ENCODE data around the gene SSTR3. TPM values are rescaled to one million over a fixed set of nuclear protein-coding genes. Genes with fewer than 3 reads are reported as not detected.
A peak's percentile ranks its signal among the peaks of the same experiment; 100 is the strongest.
"Not testable (repeated sequence)": the region's sequence is repeated elsewhere in the genome, so short reads cannot be mapped to it uniquely, and the experiment has no call there.

Gene SSTR3
- polyA plus RNA-seq, 6 donors from 2014 or later = 0.08 to 0.63 (median 0.45) TPM; not detected in 1

DNA sequence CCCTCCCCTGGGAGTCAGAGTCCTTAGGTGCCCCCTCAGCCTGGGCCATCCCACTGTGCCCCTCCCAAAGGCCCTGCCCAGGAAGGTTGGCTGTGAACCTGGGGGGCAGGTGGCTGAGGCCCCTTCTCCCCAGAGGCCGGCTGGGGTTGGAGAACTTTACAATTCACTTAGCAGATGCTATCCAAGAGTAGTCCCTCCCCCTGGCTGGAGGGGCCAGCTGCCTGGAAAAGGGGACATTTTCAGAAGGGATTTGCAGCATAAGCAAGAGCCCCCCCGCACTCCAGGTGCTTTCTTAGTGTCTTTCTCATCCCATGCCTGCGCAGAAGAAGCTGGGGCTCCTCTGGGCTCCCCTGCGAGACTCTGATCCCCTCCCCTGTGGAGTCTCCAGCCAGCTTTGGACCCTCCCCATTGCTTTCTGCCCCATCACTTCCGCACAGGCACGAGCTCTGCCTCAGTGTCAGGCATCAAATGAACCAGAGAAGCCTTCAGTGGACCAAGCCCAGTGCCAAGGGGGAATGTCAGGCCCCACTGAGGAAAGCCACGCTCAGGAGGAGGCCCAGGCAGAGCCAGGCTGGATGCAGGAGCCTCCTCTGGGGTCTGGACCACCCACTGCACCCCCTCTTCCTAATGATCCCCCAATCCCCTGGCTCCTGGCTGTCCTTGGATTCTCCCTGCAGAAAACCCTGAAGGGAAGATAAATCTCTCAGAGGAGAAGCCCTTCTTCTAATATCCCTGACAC is 3.7 kb downstream of the SSTR3 start:
- H3K4me3 Mint-ChIP-seq = peak overlapping the region in 1 of 8 donors; percentile 47

GRCh38 chr22:37207981-37208380 is 4.3 kb downstream of the SSTR3 start:
- Mint-ChIP-seq H3K9me3 (no peaks in the 10 kb centered on the region), H3K27ac (no peak overlapping the region), H3K4me1 (peaks cover 18 to 20% (median 18%) of the 10 kb centered on the region in 3 donors), H3K36me3 (no peaks in the 10 kb centered on the region), H3K27me3 (no peaks in the 10 kb centered on the region), H3K4me3 (no peak overlapping the region)
- ATAC-seq (ENCODE audit: low read depth in 2 of 2) (no peak), DNase-seq (no peak)

More for the DNA sequence above, 3.7 kb downstream of the SSTR3 start:
- Mint-ChIP-seq H3K27ac (no peak overlapping the region), H3K4me1 (peaks cover 18 to 20% (median 18%) of the 10 kb centered on the region in 3 donors), H3K9me3 (no peaks in the 10 kb centered on the region), H3K27me3 (no peaks in the 10 kb centered on the region), H3K36me3 (no peaks in the 10 kb centered on the region)
- no peak for DNase-seq
- ATAC-seq (ENCODE audit: low read depth in 2 of 2) = no peak

- Mint-ChIP-seq H3K9me3 (no peaks in the 10 kb centered on the region), H3K4me1 (peaks cover 16 to 20% (median 17%) of the 10 kb centered on the region in 3 donors), H3K36me3 (no peaks in the 10 kb centered on the region), H3K27me3 (no peaks in the 10 kb centered on the region), H3K4me3 (no peak overlapping the region), H3K27ac (no peak overlapping the region)
- ATAC-seq (ENCODE audit: low read depth in 2 of 2) (no peak), DNase-seq (no peak)
Measured at GRCh38 chr22:37206841-37207821, 5.1 kb downstream of the SSTR3 start.

GRCh38 chr22:37206118-37206840 is 6.0 kb downstream of the SSTR3 start:
- Mint-ChIP-seq H3K9me3 (no peaks in the 10 kb centered on the region), H3K36me3 (no peaks in the 10 kb centered on the region), H3K4me3 (no peak overlapping the region), H3K27me3 (no peaks in the 10 kb centered on the region), H3K4me1 (peaks cover 12 to 22% (median 20%) of the 10 kb centered on the region in 3 donors), H3K27ac (peak overlapping the region in 1 of 6 donors; percentile 50)
- ATAC-seq (ENCODE audit: low read depth in 2 of 2) (no peak), DNase-seq (no peak)

- no peaks in the 10 kb centered on the region for H3K9me3 Mint-ChIP-seq
- DNase-seq (no peak), ATAC-seq (ENCODE audit: low read depth in 2 of 2) (no peak)
- H3K4me1 Mint-ChIP-seq = peaks cover 18 to 33% (median 27%) of the 10 kb centered on the region in 3 donors
- H3K27ac Mint-ChIP-seq = peak overlapping the region in 2 of 6 donors; percentile 88 to 94
- no peak overlapping the region for H3K4me3 Mint-ChIP-seq
- no peaks in the 10 kb centered on the region for H3K27me3 Mint-ChIP-seq
- no peaks in the 10 kb centered on the region for H3K36me3 Mint-ChIP-seq
Measured at GRCh38 chr22:37205046-37205445, 7.2 kb downstream of the SSTR3 start.

DNA sequence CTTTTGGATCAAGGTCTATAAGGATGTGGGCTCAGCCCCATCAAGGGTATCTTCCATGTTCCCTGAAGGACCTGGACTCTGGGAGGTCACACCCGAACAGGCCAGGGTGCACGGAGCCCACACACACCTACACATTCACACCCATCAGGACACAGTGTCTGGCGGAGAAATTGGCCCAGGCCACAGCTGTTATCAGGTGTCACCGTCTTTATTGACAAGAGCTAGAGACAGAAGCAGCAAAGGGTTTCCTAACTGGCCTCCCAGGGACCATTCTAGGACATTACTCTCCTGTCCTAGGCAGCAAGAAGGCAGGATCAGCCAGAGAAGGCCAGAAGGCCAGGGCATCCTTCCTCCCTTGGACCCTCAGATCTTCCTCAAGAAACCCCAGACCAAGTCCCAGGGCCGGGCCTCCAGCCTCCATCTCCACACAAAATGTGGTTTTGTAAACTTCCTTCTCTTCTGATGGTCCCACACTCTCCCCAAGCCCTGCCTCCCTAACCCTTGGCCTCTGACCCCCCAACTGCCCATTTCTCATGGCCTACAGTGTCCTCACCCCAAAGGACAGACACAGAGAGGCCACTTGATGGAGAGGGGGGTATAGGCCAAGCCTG is 8.1 kb downstream of the SSTR3 start:
- ATAC-seq (ENCODE audit: low read depth in 2 of 2) = no peak
- Mint-ChIP-seq H3K4me1 (peaks cover 20 to 38% (median 36%) of the 10 kb centered on the region in 3 donors), H3K4me3 (no peak overlapping the region), H3K36me3 (no peaks in the 10 kb centered on the region), H3K27me3 (no peaks in the 10 kb centered on the region), H3K27ac (peak overlapping the region in 1 of 6 donors; percentile 83), H3K9me3 (no peaks in the 10 kb centered on the region)
- DNase-seq = no peak

DNA sequence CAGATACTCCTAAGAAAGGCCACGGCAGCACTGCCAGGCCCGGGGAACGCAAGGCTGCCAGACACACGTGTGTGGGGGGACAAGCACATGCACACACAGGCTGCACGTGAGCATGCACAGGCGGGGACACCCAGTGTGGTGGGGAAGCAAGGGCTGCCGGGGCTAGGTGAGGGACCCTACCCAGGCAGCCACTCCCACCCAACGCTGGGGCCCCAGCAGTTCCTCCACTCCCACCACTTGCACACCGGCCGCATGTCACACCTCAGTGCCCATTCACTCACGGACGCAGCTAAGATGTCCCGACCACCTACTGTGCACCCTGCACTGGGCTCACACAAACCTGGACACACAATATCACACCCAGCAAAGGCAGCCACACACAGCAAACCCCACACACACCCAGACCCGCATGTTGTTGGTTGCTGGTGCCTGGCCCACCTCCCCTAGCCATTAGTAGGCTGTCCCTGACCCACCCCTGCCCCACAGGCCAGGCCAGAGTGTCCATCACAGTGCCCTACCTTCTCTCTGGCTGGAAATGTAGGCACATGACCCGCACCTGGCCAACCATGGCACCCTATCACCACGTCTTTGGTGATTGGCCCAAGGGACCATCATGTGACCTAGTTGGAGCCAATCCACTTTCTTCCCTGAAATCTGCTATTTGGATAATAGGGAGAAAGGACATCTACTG is 8.8 kb downstream of the SSTR3 start:
- DNase-seq = no peak
- ATAC-seq (ENCODE audit: low read depth in 2 of 2) = no peak
- H3K36me3 Mint-ChIP-seq = no peaks in the 10 kb centered on the region
- H3K4me3 Mint-ChIP-seq = no peak overlapping the region
- no peaks in the 10 kb centered on the region for H3K9me3 Mint-ChIP-seq
- no peaks in the 10 kb centered on the region for H3K27me3 Mint-ChIP-seq
- no peak overlapping the region for H3K27ac Mint-ChIP-seq
- H3K4me1 Mint-ChIP-seq = peaks cover 18 to 38% (median 33%) of the 10 kb centered on the region in 3 donors

- no peak for ATAC-seq (ENCODE audit: low read depth in 2 of 2)
- Mint-ChIP-seq H3K4me1 (peaks cover 22 to 45% (median 38%) of the 10 kb centered on the region in 3 donors), H3K4me3 (no peak overlapping the region), H3K9me3 (no peaks in the 10 kb centered on the region), H3K27me3 (no peaks in the 10 kb centered on the region), H3K27ac (peak overlapping the region in 2 of 6 donors; percentile 58 to 59), H3K36me3 (no peaks in the 10 kb centered on the region)
- no peak for DNase-seq
Measured at GRCh38 chr22:37202716-37203115, 9.6 kb downstream of the SSTR3 start.

- peak overlapping the region in 1 of 6 donors; percentile 64 for H3K27ac Mint-ChIP-seq
- H3K4me3 Mint-ChIP-seq = peak overlapping the region in 1 of 8 donors; percentile 18
- DNase-seq = no peak
- no peak for ATAC-seq (ENCODE audit: low read depth in 2 of 2)
- H3K9me3 Mint-ChIP-seq = no peaks in the 10 kb centered on the region
- no peaks in the 10 kb centered on the region for H3K36me3 Mint-ChIP-seq
- peaks cover 22 to 48% (median 38%) of the 10 kb centered on the region in 3 donors for H3K4me1 Mint-ChIP-seq
- H3K27me3 Mint-ChIP-seq = no peaks in the 10 kb centered on the region
Measured at GRCh38 chr22:37202001-37202555, 10.2 kb downstream of the SSTR3 start.

DNA sequence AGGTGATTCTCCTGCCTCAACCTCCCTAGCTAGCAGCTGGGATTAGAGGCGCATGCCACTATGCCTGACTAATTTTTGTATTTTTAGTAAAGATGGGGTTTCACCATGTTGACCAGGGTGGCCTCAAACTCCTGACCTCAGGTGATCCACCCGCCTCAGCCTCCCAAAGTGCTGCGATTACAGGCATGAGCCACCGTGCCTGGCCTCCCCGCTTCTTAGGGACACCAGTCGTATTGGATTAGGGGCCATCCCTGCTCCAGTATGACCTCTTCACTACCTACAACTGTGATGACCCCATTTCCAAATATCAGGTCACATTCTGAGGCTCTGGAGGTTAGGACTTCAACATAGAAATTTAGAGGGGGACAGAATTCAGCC is 10.8 kb downstream of the SSTR3 start:
- H3K27ac Mint-ChIP-seq = peak overlapping the region in 2 of 6 donors; percentile 11 to 64
- H3K9me3 Mint-ChIP-seq = not testable (repeated sequence)
- peaks cover 22 to 48% (median 38%) of the 10 kb centered on the region in 3 donors for H3K4me1 Mint-ChIP-seq

GRCh38 chr22:37199760-37200108 is 12.5 kb downstream of the SSTR3 start:
- no peaks in the 10 kb centered on the region for H3K9me3 Mint-ChIP-seq
- peak overlapping the region in 6 of 8 donors; percentile 82 to 92 (median 88) for H3K4me3 Mint-ChIP-seq
- H3K27me3 Mint-ChIP-seq = no peaks in the 10 kb centered on the region
- ATAC-seq (ENCODE audit: low read depth in 2 of 2) = no peak
- H3K4me1 Mint-ChIP-seq = peaks cover 15 to 41% (median 26%) of the 10 kb centered on the region in 3 donors
- peak overlapping the region in 5 of 6 donors; percentile 33 to 97 (median 90) for H3K27ac Mint-ChIP-seq
- DNase-seq = no peak
- H3K36me3 Mint-ChIP-seq = no peaks in the 10 kb centered on the region

More for the DNA sequence above, 10.8 kb downstream of the SSTR3 start:
- not testable (repeated sequence) for H3K27me3 Mint-ChIP-seq; DNase-seq; ATAC-seq (ENCODE audit: low read depth in 2 of 2); H3K36me3 Mint-ChIP-seq; H3K4me3 Mint-ChIP-seq

DNA sequence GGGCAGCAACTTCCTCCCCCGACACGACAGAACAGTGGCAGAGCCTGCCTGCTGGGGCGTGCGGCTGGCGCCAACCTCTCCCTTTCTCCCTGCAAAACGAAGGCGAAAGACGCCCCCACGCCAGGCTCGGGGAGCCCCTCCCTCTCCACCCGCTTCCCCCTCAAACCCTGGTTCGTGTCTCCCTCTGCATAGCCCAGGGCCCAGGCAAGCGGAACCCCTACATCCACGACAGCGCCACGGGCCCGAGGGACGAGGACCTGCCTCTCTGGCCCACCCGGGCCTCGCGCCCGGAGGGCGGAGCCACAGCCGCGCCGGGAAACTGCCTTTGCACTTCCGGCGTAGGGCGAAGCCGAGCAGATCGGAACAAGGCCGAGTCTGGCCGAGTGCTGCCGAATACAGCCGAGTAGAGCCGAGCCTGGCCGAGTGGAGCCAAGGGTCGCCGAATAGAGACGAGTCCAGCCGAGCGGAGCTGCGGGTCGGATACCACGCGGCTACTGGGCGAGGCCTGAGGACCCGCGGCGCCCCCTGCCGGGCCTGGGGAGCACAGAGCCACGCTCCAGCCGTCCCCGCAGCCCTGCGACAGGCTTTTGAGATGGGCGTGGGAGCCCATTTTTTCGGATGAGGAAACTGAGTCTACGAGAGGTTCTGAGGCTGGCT is 13.0 kb downstream of the SSTR3 start:
- Mint-ChIP-seq H3K4me1 (peaks cover 15 to 39% (median 25%) of the 10 kb centered on the region in 3 donors), H3K27ac (peak overlapping the region; percentile 61 to 97 (median 89)), H3K36me3 (no peaks in the 10 kb centered on the region), H3K4me3 (peak overlapping the region; percentile 82 to 93 (median 89)), H3K27me3 (no peaks in the 10 kb centered on the region), H3K9me3 (no peaks in the 10 kb centered on the region)
- ATAC-seq (ENCODE audit: low read depth in 2 of 2) = peak; percentile 93 to 94
- peak; percentile 100 for DNase-seq
